ENCODE data around the gene AMHR2.

AMHR2 gene

DNA sequence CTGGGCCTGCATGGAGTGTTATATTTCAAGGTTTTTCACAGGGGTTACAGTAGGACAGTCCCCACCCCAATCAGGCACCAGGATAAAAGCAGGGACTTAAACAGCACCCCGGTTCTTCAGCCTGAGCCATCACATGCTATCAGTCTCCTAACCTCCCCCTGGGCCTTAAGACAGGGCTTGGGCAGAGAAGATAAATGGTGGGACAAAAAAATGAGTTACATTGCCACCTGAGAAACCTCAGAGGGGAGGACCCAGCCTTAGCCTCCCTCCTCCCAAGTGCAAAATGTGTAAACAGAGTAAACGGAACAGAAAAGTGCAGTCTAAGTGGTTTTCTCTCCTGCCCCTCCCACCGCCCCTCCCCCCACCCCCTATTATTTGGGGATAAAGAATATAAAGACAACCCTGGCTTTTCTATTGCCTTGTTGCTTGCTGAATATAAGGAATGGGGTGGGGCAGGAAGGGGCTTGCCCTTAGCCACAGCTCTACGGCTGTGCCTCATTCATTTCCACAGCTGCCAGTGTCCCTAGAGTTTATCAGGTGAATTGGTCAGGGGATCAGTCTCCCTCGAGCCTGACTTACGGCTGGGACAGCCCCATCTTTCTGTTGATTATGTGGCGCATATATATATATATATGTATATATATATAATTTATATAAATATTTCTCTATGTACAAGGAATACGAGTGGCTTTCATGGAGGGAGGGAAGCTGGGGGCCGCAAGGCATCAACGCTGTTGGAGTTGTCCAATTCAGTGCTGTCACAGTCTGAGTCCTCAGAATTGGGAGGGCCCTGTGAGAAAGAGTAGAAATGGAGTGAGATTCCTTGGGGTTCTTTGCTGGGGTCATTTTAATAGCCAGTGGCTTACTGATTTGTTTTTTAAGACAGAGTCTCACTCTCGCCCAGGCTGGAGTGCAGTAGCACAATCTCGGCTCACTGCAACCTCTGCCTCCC is 57.1 kb downstream of the AMHR2 start:
- Histone ChIP-seq H4K20me1 (ENCODE audit: insufficient read depth, low read length) (peaks cover 66% of the 10 kb centered on the region), H3K79me2 (ENCODE audit: insufficient read depth, low read length) (peaks cover 33% of the 10 kb centered on the region), H3K4me1 (ENCODE audit: insufficient read depth, low read length) (no peaks in the 10 kb centered on the region), H3K27ac (ENCODE audit: low read length) (no peak overlapping the region), H3K4me2 (ENCODE audit: insufficient read depth, low read length) (no peak overlapping the region), H3K27me3 (ENCODE audit: insufficient read depth, low read length, poor library complexity) (no peaks in the 10 kb centered on the region), H3K36me3 (ENCODE audit: insufficient read depth, low read length) (peaks cover 97% of the 10 kb centered on the region), H2AFZ (ENCODE audit: low read depth, low read length) (no peak overlapping the region), H3K4me3 (ENCODE audit: low read depth in 1 of 2, low read length in 2 of 2) (no peak overlapping the region), H3K9ac (ENCODE audit: low read depth, low read length) (no peak overlapping the region), H3K9me3 (ENCODE audit: insufficient read depth, low read length, severe bottlenecking) (no peaks in the 10 kb centered on the region)
- ATAC-seq (ENCODE audit: insufficient read depth, low read depth), result no peak
- no peak for DNase-seq
- TF ChIP-seq EZH2 (IDR thresholded peaks at IDR 0.05; ENCODE audit: borderline replicate concordance, low read depth, low read length, severe bottlenecking), result no peak
- TF ChIP-seq, protein P1, sequence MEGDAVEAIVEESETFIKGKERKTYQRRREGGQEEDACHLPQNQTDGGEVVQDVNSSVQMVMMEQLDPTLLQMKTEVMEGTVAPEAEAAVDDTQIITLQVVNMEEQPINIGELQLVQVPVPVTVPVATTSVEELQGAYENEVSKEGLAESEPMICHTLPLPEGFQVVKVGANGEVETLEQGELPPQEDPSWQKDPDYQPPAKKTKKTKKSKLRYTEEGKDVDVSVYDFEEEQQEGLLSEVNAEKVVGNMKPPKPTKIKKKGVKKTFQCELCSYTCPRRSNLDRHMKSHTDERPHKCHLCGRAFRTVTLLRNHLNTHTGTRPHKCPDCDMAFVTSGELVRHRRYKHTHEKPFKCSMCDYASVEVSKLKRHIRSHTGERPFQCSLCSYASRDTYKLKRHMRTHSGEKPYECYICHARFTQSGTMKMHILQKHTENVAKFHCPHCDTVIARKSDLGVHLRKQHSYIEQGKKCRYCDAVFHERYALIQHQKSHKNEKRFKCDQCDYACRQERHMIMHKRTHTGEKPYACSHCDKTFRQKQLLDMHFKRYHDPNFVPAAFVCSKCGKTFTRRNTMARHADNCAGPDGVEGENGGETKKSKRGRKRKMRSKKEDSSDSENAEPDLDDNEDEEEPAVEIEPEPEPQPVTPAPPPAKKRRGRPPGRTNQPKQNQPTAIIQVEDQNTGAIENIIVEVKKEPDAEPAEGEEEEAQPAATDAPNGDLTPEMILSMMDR (IDR thresholded peaks at IDR 0.05; ENCODE audit: borderline replicate concordance, extremely low read depth, low read length, poor library complexity, severe bottlenecking), result no peak
